GM18907 (cell line): ENCODE data around the gene PRELID3B.
"Not testable (repeated sequence)": the region's sequence is repeated elsewhere in the genome, so short reads cannot be mapped to it uniquely, and the experiment has no call there.

ENCODE experiments used
- ATAC-seq: cut with Tn5 transposase; IDR thresholded peaks from one replicate; pipeline ENCODE4 v1.9.1; 2021; ENCODE audit warnings: mild to moderate bottlenecking, moderate library complexity; ENCODE audit not compliant: unreplicated experiment

Gene PRELID3B

GRCh38 chr20:59027741-59028320, 14.8 kb downstream of the PRELID3B start:
- ATAC-seq = no peak

GRCh38 chr20:59026904-59027740, 15.5 kb downstream of the PRELID3B start:
- no peak for ATAC-seq

GRCh38 chr20:59025511-59025910, 17.1 kb downstream of the PRELID3B start:
- ATAC-seq = no peak

- ATAC-seq = no peak
Observed at GRCh38 chr20:59025086-59025485, 17.5 kb downstream of the PRELID3B start.

GRCh38 chr20:59024111-59024530, 18.5 kb downstream of the PRELID3B start:
- ATAC-seq = no peak

- ATAC-seq = no peak
Observed at GRCh38 chr20:59023616-59024015, 19.0 kb downstream of the PRELID3B start.

- no peak for ATAC-seq
Observed at GRCh38 chr20:59022754-59023153, 19.8 kb downstream of the PRELID3B start.

GRCh38 chr20:59020938-59021551, 21.5 kb downstream of the PRELID3B start:
- ATAC-seq = no peak

GRCh38 chr20:59019217-59019616, 23.4 kb downstream of the PRELID3B start, which contains the start of gene TUBB1:
Gene TUBB1, plus strand, starts transcription at chr20:59019429. Its CDS starts 94 bp downstream, at chr20:59019523.
- no peak for ATAC-seq

GRCh38 chr20:59018817-59019216, 23.8 kb downstream of the PRELID3B start:
- ATAC-seq = no peak

- no peak for ATAC-seq
Observed at GRCh38 chr20:59017493-59018231, 24.9 kb downstream of the PRELID3B start.

- no peak for ATAC-seq
Observed at GRCh38 chr20:59016795-59017492, 25.6 kb downstream of the PRELID3B start.

GRCh38 chr20:59015812-59016711, 26.5 kb downstream of the PRELID3B start:
- ATAC-seq = no peak

- ATAC-seq = no peak
Observed at GRCh38 chr20:59015411-59015810, 27.2 kb downstream of the PRELID3B start.

GRCh38 chr20:59014680-59015389, 27.8 kb downstream of the PRELID3B start:
- no peak for ATAC-seq

GRCh38 chr20:59013959-59014608, 28.5 kb downstream of the PRELID3B start:
- ATAC-seq = no peak

- no peak for ATAC-seq
Observed at GRCh38 chr20:59013031-59013951, 29.3 kb downstream of the PRELID3B start.

GRCh38 chr20:59011874-59012157, 30.8 kb downstream of the PRELID3B start:
- not testable (repeated sequence) for ATAC-seq
